OCI-LY3 (cell line): ENCODE results near the gene OSTM1.
"Not testable (repeated sequence)": the region's sequence is repeated elsewhere in the genome, so short reads cannot be mapped to it uniquely, and the experiment has no call there.

ENCODE experiments used
- EZH2phosphoT487 ChIP-seq: fragments of 200-600 bp; shearing (Covaris generic); IDR thresholded peaks from 2 replicates; pipeline ENCODE4 v1.6.1; 2018; ENCODE audit warnings: antibody characterized with exemption, mixed run types, low read depth
- TF ChIP-seq, protein P1 (sequence below): fragments of 200-600, 300-600 bp; sonication (generic); IDR thresholded peaks from 2 replicates; pipeline ENCODE4 v1.5.1; 2014; ENCODE audit warnings: antibody characterized with exemption, low read length, low read depth

DNA sequence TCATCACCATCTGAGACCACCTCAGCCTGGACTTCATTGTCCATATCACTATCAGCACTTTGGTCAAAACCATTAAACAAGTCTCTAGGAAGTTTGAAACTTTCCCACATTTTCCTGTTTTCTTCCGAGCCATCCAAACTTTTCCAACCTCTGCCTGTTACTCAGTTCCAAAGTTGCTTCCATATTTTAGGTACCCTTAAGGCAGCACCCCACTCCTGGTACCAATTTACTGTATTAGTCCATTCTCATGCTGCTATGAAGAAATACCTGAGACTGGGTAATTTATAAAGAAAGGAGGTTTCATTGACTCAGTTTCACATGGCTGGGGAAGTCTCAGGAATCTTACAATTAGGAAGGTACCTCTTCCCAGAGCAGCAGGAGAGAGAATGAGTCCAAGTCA is 65.3 kb downstream of the OSTM1 start:
- TF ChIP-seq, protein P1, sequence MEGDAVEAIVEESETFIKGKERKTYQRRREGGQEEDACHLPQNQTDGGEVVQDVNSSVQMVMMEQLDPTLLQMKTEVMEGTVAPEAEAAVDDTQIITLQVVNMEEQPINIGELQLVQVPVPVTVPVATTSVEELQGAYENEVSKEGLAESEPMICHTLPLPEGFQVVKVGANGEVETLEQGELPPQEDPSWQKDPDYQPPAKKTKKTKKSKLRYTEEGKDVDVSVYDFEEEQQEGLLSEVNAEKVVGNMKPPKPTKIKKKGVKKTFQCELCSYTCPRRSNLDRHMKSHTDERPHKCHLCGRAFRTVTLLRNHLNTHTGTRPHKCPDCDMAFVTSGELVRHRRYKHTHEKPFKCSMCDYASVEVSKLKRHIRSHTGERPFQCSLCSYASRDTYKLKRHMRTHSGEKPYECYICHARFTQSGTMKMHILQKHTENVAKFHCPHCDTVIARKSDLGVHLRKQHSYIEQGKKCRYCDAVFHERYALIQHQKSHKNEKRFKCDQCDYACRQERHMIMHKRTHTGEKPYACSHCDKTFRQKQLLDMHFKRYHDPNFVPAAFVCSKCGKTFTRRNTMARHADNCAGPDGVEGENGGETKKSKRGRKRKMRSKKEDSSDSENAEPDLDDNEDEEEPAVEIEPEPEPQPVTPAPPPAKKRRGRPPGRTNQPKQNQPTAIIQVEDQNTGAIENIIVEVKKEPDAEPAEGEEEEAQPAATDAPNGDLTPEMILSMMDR: not testable (repeated sequence)
- not testable (repeated sequence) for TF ChIP-seq EZH2phosphoT487
